HUES6 (cell line): ENCODE data around the gene CSPG4.
A peak's percentile ranks its signal among the peaks of the same experiment; 100 is the strongest.

Experiments used
- H3K27ac ChIP-seq: 2 replicates; pipeline ENCODE4 v1.7.0; 2013; ENCODE audit warnings: low read depth, mild to moderate bottlenecking, low read length, inconsistent platforms
- H3K27me3 ChIP-seq: 2 replicates; pipeline ENCODE4 v1.6.1; 2013; ENCODE audit warnings: low read length; ENCODE audit not compliant: control insufficient read depth, insufficient read depth
- H3K36me3 ChIP-seq: 2 replicates; pipeline ENCODE4 v1.6.1; 2013; ENCODE audit warnings: low read length; ENCODE audit not compliant: control insufficient read depth, insufficient read depth
- H3K4me1 ChIP-seq: 2 replicates; pipeline ENCODE4 v1.6.1; 2013; ENCODE audit warnings: low read length; ENCODE audit not compliant: control insufficient read depth, insufficient read depth
- H3K4me3 ChIP-seq: 2 replicates; pipeline ENCODE4 v1.5.1; 2013; ENCODE audit warnings: low read depth, low read length
- H3K9ac ChIP-seq: one replicate; pipeline ENCODE4 v1.6.1; 2013; ENCODE audit warnings: mild to moderate bottlenecking, low read length
- H3K9me3 ChIP-seq: 2 replicates; pipeline ENCODE4 v1.6.1; 2013; ENCODE audit warnings: low read depth, low read length; ENCODE audit not compliant: control insufficient read depth, insufficient read depth

Gene CSPG4

GRCh38 chr15:75729326-75730069 is 16.9 kb upstream of the CSPG4 start:
- H3K9ac ChIP-seq: no peak overlapping the region
- H3K4me3 ChIP-seq: no peak overlapping the region
- no peaks in the 10 kb centered on the region for H3K4me1 ChIP-seq
- H3K27me3 ChIP-seq: 0 out of 2 replicates have a peak, but pooled peaks cover 4% of the 10 kb centered on the region
- no peaks in the 10 kb centered on the region for H3K9me3 ChIP-seq
- no peaks in the 10 kb centered on the region for H3K36me3 ChIP-seq
- no peak overlapping the region for H3K27ac ChIP-seq

GRCh38 chr15:75727851-75728715 is 15.4 kb upstream of the CSPG4 start:
- H3K9ac ChIP-seq: no peak overlapping the region
- no peaks in the 10 kb centered on the region for H3K36me3 ChIP-seq
- H3K27ac ChIP-seq: no peak overlapping the region
- 0 out of 2 replicates have a peak, but pooled peaks cover 4% of the 10 kb centered on the region for H3K27me3 ChIP-seq
- no peaks in the 10 kb centered on the region for H3K9me3 ChIP-seq
- no peak overlapping the region for H3K4me3 ChIP-seq
- peaks cover 9% of the 10 kb centered on the region; the same call in 1 of the 2 replicates for H3K4me1 ChIP-seq

GRCh38 chr15:75727031-75727531 is 14.4 kb upstream of the CSPG4 start:
- Histone ChIP-seq H3K4me1 (peaks cover 9% of the 10 kb centered on the region; the same call in 1 of the 2 replicates), H3K36me3 (no peaks in the 10 kb centered on the region), H3K9ac (no peak overlapping the region), H3K9me3 (no peaks in the 10 kb centered on the region), H3K27me3 (0 out of 2 replicates have a peak, but pooled peaks cover 4% of the 10 kb centered on the region), H3K4me3 (no peak overlapping the region), H3K27ac (no peak overlapping the region)

- Histone ChIP-seq H3K27ac (no peak overlapping the region), H3K4me1 (peaks cover 9% of the 10 kb centered on the region; the same call in 1 of the 2 replicates), H3K36me3 (no peaks in the 10 kb centered on the region), H3K9ac (no peak overlapping the region), H3K4me3 (no peak overlapping the region), H3K9me3 (no peaks in the 10 kb centered on the region), H3K27me3 (0 out of 2 replicates have a peak, but pooled peaks cover 6% of the 10 kb centered on the region)
Measured at GRCh38 chr15:75725719-75726607, 13.3 kb upstream of the CSPG4 start.

- Histone ChIP-seq H3K9me3 (no peaks in the 10 kb centered on the region), H3K27ac (no peak overlapping the region), H3K9ac (no peak overlapping the region), H3K27me3 (0 out of 2 replicates have a peak, but pooled peaks cover 6% of the 10 kb centered on the region), H3K4me3 (no peak overlapping the region), H3K4me1 (peaks cover 9% of the 10 kb centered on the region; the same call in 1 of the 2 replicates), H3K36me3 (no peaks in the 10 kb centered on the region)
Measured at GRCh38 chr15:75725006-75725718, 12.5 kb upstream of the CSPG4 start.

- Histone ChIP-seq H3K4me3 (no peak overlapping the region), H3K27me3 (0 out of 2 replicates have a peak, but pooled peaks cover 6% of the 10 kb centered on the region), H3K4me1 (peaks cover 9% of the 10 kb centered on the region; the same call in 1 of the 2 replicates), H3K9ac (peak overlapping the region; percentile 34), H3K9me3 (no peaks in the 10 kb centered on the region), H3K36me3 (no peaks in the 10 kb centered on the region), H3K27ac (peak overlapping the region; percentile 35; the same call in 1 of the 2 replicates)
Measured at GRCh38 chr15:75723847-75724660, 11.4 kb upstream of the CSPG4 start.

- Histone ChIP-seq H3K9ac (no peak overlapping the region), H3K27ac (peak overlapping the region; percentile 35; the same call in 1 of the 2 replicates), H3K4me3 (no peak overlapping the region), H3K4me1 (peaks cover 9% of the 10 kb centered on the region; the same call in 1 of the 2 replicates), H3K27me3 (peaks cover 9% of the 10 kb centered on the region; the same call in 1 of the 2 replicates), H3K36me3 (no peaks in the 10 kb centered on the region), H3K9me3 (no peaks in the 10 kb centered on the region)
Measured at GRCh38 chr15:75723171-75723846, 10.7 kb upstream of the CSPG4 start.

GRCh38 chr15:75721923-75722870 is 9.5 kb upstream of the CSPG4 start:
- H3K27me3 ChIP-seq: peaks cover 8% of the 10 kb centered on the region; the same call in 1 of the 2 replicates
- peaks cover 9% of the 10 kb centered on the region; the same call in 1 of the 2 replicates for H3K4me1 ChIP-seq
- no peak overlapping the region for H3K9ac ChIP-seq
- H3K27ac ChIP-seq: no peak overlapping the region
- no peaks in the 10 kb centered on the region for H3K9me3 ChIP-seq
- H3K36me3 ChIP-seq: no peaks in the 10 kb centered on the region
- no peak overlapping the region for H3K4me3 ChIP-seq
